SK-N-MC (cell line): ENCODE results near the gene RPL10.

ENCODE experiments used
- EZH2 ChIP-seq: fragments of 200-600 bp; sonication (generic); IDR thresholded peaks from one replicate; pipeline ENCODE4 v1.6.1; 2017; ENCODE audit warnings: antibody characterized with exemption
- FOXP2 ChIP-seq: optimal IDR thresholded peaks from 2 replicates; pipeline ENCODE3; 2011; ENCODE audit warnings: mild to moderate bottlenecking, moderate library complexity; ENCODE audit not compliant: insufficient read depth; ENCODE audit errors: extremely low read length, control extremely low read depth
- POLR2AphosphoS5 ChIP-seq: IDR thresholded peaks from 2 replicates; pipeline ENCODE4 v1.6.1; 2012; ENCODE audit warnings: mild to moderate bottlenecking, low read depth, low read length, borderline replicate concordance

DNA sequence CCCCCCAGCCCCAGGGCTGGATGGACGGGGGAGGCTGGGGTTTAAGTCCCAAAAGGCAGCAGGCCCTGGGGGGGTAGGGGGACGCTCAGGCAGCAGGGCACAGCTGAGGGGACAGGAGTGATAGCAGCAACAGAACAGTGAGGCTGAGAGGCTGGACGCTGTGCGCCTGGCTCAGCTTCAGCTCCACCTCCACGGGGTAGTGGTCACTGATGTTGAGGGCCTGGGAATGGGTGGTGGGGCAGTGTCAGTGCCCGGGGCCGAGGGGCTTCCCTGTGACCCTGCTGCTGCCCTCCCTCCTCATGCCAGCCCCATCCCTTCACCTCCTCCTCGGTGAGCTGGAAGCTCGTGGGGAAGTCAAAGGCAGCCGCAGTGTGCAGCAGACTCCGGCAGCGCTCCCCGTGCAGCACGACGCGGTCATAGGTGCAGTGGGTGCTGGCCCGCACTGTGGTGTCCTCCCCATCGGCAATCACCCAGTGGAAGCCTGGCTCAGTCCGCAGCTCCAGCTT, 4.5 kb downstream of the RPL10 start:
- no peak for TF ChIP-seq EZH2
- TF ChIP-seq POLR2AphosphoS5, result no peak
- TF ChIP-seq FOXP2, result no peak
